ENCODE results near the gene NKIRAS1.
A peak's percentile ranks its signal among the peaks of the same experiment; 100 is the strongest.

NKIRAS1 gene

DNA sequence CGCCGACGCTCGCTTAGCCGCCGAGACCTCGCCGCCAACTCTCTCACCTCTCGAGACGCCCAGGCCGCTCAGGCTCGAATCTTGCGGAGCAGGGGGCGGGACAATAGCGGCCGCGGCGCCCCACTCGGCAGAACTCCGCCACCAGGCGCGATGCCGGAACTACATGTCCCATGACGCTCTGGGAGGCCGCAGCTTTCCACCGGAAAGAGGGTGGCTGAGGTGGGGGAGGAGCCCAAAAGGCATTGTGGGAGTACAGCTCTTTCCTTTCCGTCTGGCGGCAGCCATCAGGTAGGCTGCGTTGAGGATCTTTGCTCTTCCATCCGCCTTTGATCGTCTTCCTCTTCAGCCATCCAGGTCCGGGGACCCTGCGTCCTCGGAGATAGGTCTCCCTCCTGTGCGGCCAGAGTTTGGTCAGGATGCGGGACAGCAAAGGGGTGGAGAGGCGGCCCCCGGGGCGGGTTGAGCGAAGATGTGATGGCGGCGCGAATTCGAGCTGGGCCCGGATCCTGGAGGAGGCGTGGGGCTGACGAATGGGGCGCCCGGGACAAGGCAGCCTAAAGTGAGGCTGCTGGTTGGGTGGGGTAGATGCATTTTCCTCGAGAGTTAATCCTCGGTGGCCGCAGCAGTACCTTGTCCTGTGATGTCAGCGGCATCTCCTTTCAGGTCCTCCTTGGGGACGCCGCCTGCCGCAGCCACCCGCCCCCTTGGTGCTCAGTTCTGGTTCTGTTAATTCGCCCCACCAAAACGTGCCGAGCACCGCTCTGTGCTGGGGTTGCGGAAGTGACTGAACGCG is at the start of gene NKIRAS1, which contains the start of gene RPL15:
Gene NKIRAS1 (minus strand): TSS at position 105 of the 793 bp plus-strand sequence. CDS start 6,086 bp downstream, outside the sequence.
Gene RPL15 (plus strand): TSS at position 247 of the 793 bp plus-strand sequence. CDS start 728 bp downstream, outside the sequence.
- H3K27ac ChIP-seq, result peak within 1 kb of the TSS; percentile 80 to 97 (median 94)
- H3K4me3 ChIP-seq, result peak within 1 kb of the TSS; percentile 64 to 98 (median 90)

DNA sequence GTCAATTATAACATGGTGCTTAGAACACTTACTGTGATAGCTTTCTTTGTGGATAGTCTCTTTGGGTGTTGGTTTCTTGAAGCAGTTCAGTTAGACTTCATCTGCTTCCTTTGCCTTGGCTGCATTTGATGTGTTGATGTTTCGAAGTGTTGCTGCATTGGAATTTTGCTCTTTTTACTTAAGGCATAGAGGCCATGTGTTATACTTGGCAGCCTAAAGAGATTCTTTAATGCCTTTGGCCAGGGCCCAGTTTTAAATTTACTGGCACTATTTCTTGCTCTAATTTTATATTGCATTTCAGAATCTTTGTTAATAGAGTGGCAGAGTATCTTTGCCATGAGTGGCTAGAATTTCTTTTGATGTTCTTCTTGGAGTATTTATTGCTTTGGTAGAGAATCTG is 49.5 kb upstream of the NKIRAS1 start:
- no peak overlapping the region for H3K27ac ChIP-seq

DNA sequence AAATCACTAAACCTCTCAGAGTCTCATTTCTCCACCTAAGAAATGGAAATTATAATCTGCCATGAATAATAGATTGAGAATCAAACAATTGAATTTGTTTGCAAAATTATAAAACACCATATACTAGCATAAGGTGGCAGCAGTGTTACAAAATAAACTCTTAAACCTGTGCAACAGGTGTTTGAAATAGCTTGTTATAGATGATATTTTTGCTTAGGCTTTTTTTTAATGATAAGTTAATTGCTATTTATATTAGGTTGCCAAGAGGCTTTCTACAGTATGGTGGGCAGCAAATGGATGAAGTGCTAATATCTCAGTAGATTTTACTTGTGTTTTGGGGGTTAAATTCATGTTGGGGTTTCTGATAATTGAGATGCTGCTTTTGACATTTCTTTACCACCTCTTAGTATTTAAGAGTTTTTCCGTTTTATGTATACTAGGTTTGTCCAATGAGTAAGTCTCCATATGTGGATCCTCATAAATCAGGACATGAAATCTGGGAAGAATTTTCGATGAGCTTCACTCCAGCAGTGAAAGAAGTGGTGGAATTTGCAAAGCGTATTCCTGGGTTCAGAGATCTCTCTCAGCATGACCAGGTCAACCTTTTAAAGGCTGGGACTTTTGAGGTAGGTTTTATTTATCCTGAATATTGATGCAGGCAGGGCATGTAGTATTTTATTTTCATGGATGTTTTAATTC is 47.9 kb upstream of the NKIRAS1 start:
- Histone ChIP-seq H3K27ac (no peak overlapping the region), H3K4me3 (no peak overlapping the region)

More for the DNA sequence above, 49.5 kb upstream of the NKIRAS1 start:
- H3K4me3 ChIP-seq, result no peak overlapping the region

DNA sequence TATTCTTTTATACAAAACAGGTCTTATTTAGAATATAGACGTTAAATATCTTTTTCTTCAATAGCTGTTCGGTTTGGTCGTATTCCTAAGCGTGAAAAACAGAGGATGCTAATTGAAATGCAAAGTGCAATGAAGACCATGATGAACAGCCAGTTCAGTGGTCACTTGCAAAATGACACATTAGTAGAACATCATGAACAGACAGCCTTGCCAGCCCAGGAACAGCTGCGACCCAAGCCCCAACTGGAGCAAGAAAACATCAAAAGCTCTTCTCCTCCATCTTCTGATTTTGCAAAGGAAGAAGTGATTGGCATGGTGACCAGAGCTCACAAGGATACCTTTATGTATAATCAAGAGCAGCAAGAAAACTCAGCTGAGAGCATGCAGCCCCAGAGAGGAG is 45.1 kb upstream of the NKIRAS1 start:
- Histone ChIP-seq H3K4me3 (no peak overlapping the region), H3K27ac (no peak overlapping the region)

DNA sequence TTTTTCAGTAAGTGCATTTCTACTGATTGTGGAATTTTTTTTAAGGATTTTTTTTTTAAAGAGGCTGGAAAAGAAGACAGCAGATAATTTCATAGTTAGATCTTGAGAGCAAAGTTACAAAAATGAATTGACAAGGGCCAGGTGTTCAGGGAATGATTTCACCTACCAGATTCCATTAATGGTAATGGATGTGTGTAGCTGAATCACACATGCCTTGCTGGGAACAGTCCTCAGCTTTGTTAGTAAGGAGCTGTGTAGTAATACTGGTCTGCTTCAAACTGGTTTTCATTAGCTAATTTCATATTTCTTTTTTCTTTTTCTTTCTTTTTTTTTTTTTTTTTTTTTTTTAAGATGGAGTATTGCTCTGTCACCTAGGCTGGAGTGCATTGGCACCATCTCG is 44.3 kb upstream of the NKIRAS1 start:
- no peak overlapping the region for H3K27ac ChIP-seq
- no peak overlapping the region for H3K4me3 ChIP-seq

DNA sequence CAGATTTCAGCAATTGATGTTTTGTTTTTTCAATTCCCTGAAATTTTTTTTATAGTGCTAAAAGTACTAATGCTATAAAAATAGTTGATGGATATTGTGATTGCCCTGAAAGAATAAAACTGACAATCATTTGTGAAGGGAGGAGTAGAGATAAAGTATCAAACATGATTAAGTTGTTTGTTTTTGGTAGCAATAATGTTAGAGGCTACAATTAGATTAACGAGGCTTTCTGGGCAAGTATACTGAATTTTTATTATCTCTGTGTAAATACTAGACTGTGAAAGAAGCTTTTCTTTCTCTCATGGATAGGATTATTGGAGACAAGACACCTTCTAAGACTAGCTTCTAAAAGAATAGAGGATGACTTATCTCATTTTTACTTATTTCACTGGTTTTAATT is 43.9 kb upstream of the NKIRAS1 start:
- Histone ChIP-seq H3K27ac (no peak overlapping the region), H3K4me3 (no peak overlapping the region)

DNA sequence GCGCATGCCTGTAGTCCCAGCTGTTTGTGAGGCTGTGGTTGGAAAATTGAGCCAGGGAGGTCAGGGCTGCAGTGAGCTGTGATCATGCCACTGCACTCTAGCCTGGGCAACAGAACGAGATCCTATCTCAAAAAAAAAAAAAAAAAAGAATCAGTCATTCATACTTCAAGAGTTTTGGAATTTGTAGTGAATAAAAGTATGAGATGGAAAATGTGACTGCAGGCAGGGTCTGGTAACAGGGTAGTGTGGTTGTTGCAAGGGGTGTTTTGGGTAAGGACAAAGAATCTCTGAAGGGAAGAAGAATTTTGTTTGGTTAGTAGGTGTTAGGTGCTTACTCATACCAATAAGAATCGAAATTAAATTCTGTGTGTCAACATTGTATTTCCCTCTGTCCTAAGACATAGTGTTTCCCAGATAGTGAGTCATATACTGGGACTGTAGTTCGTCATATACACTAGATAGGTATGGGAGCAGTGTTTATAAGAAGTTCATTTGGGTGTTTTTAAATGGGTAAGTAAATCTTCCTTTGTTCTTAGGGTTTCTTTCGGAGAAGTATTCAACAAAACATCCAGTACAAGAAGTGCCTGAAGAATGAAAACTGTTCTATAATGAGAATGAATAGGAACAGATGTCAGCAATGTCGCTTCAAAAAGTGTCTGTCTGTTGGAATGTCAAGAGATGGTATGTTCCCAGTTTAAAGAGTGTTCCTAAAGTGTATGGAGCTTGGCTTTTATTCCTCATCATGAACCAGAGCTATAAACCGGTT is 42.5 kb upstream of the NKIRAS1 start:
- H3K27ac ChIP-seq, result no peak overlapping the region
- no peak overlapping the region for H3K4me3 ChIP-seq

DNA sequence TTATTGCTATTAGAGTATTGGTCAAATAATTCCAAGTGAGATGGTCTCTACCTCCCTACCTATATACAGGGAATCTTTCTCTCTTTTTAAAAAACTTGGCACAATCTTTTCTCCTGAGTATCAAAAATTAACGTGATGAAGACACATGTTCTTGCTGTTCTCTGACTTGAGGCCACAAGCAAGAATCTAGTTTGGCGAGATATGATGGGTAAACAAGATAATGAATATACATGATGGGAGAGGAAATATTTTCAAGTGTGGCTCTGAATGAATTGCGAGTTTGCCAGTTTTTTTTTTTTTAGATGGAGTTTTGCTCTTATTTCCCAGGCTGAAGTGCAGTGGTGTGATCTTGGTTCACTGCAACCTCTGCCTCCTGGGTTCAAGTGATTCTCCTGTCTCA is 39.9 kb upstream of the NKIRAS1 start:
- Histone ChIP-seq H3K27ac (no peak overlapping the region), H3K4me3 (no peak overlapping the region)

DNA sequence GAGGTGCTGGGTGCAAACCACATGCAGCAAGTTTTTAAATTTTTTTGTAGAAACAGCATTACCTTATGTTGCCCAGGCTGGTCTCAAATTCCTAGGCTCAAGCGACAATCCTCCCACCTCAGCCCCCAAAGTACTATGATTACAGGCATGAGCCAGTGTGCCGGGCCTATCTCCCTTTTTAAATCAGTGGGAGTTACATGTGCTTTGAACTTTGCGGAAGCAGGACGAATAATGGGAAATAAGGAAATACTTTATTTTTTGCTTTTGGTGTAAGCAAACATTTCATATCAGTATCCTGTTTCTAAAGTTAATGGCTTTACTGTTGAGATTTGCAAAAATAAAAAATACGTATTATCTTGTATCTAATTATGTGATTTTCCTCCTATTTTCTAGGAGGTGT is 37.4 kb upstream of the NKIRAS1 start:
- Histone ChIP-seq H3K27ac (no peak overlapping the region), H3K4me3 (no peak overlapping the region)

DNA sequence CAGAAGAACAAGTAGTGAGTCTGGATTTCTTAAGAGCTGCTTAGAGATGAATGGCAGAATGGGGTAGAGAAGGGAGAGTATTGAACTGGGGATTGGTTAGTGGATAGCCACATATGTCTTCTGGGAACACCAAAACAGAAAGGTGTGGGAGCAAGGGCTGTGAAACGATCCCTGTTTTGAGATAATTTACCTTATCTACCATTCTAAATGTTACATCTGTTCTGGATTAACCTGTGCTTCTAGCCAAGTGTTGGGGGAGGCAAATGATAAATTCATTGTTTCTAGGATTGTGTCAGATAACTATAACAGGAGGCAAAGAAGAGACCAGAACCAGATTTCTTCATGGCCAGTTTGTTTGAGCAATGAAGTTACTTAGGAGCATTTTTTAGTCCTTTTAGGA is 36.7 kb upstream of the NKIRAS1 start:
- H3K4me3 ChIP-seq, result no peak overlapping the region
- no peak overlapping the region for H3K27ac ChIP-seq

DNA sequence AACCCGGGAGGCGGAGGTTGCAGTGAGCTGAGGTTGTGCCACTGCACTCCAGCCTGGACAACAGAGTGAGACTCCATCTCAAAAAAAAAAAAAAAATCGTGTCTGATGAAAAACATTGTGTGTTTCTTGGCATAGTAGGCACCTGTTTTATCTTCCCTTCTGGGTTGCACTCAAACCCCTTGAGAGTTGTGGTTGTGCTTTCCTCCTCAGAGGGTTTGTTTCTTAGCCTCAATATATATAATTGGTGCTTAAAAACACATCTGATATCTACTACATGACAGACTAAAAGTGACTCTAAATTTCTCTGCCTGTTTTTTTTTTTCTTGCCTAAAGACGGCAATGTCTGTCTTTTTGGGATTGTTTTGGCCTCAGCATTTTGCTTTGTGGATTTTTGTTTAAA is 35.9 kb upstream of the NKIRAS1 start:
- Histone ChIP-seq H3K27ac (no peak overlapping the region), H3K4me3 (no peak overlapping the region)

DNA sequence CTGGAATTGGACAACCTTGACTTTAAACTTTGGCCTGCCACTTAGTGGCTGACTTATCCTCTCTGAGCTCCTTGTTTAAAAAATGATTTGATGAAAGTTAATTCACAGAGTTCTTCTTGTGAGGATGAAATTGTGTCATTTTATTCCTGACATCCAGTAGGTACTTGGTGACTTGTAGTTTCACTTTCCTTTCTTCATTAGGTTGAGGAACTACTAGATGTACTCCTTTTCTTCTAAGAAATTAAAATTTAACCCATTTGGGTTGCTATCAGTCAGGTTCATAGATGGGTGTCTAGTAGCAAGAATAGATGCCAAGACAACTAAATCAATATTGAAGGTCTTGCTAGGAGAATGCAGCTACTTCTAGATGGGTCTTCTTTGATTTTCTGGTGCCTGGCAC is 33.5 kb upstream of the NKIRAS1 start:
- peak overlapping the region in 1 of 21 experiments; percentile 1 for H3K27ac ChIP-seq

DNA sequence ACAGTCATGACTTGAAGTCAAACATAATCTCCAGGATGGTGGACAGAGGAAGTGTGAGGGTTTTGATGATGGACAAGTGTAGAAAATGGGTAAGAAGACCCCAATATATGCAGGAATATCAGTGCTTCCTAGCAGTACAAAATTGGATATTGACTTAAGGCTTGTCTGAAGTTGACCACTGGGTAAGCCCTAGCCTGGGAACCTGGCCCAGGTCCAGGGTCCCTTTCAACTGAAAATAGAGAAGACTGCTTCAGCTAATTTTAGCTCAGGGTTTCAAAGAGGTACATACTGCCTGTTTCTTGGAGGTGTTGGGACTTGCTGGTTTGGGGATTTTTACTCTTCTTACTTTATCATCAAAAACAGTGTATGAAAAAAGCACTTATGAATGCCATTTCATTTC is 33.0 kb upstream of the NKIRAS1 start:
- H3K27ac ChIP-seq, result peak overlapping the region in 3 of 21 experiments; percentile 1 to 17 (median 12)
- no peak overlapping the region for H3K4me3 ChIP-seq

More for the DNA sequence above, 33.5 kb upstream of the NKIRAS1 start:
- H3K4me3 ChIP-seq, result no peak overlapping the region

DNA sequence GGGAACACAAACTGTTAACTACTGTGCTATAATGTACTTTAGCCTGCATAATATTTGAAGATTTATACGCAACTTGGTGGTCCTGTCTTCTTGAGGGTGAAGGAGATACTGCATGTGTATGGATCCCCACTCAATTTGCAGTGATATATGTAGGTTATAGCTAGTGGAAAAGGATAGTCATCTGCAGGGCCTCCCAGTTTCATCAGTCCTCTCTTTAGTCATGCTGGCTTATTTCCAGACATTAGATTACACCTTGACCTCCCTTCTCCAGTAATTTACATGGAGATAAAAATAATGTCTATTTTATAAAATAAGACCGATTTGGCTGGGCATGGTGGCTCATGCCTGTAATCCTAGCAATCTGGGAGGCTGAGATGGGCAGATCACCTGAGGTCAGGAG is 32.0 kb upstream of the NKIRAS1 start:
- Histone ChIP-seq H3K4me3 (no peak overlapping the region), H3K27ac (no peak overlapping the region)

DNA sequence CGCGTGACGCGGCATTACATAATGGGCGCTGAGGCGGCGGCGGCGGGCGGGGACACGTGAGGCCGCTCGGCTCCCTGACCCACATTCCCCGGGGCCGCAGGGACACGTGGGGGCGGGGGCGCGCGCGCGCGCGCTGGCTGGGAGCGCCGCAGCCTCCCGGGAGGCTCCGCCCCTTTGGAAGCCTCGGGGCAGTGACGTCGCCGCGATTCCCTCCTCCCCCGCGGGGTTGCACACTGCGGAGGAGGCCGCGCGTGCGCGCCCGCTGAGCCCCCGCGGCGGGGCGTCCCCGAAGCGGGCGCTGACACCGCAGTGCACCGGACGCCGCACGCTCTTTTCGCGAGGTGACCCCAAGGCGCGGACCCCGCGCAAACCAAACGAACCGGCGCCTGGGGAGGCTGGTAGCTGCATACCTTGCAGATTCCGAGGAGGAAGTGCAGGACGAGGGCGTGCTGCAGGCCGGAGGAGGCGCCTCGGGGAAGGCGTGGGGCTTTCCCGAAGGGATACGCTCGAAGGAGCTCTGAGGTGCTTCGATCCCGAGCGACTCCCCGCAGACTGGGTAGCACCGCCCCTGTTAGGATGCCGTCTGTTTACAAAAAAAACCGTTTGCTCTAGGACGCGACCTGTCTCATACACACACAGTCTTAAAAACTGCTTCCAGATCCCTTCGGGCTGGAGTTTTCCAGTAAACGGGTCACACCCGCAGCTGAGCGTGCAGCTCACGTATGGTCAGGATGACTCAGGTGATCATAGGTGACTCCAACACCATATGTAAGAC is 29.3 kb upstream of the NKIRAS1 start:
- H3K27ac ChIP-seq, result peak overlapping the region in 20 of 21 experiments; percentile 45 to 100 (median 94)
- peak overlapping the region; percentile 61 to 100 (median 88) for H3K4me3 ChIP-seq

DNA sequence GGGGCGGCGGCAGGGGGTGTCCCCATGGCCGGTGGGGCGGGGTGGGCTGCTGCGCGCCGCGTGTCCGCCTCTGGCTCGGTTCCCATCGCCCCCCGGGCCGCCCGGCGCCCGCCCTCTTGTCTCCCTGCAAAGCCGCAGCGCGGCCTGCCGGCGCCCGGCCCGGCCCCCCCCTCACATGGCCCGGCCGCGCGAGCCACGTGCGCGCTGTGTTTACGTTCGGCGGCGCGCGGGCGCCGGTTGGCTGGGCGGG is 28.8 kb upstream of the NKIRAS1 start:
- peak overlapping the region; percentile 79 to 100 (median 95) for H3K27ac ChIP-seq
- H3K4me3 ChIP-seq, result peak overlapping the region; percentile 61 to 100 (median 88)

DNA sequence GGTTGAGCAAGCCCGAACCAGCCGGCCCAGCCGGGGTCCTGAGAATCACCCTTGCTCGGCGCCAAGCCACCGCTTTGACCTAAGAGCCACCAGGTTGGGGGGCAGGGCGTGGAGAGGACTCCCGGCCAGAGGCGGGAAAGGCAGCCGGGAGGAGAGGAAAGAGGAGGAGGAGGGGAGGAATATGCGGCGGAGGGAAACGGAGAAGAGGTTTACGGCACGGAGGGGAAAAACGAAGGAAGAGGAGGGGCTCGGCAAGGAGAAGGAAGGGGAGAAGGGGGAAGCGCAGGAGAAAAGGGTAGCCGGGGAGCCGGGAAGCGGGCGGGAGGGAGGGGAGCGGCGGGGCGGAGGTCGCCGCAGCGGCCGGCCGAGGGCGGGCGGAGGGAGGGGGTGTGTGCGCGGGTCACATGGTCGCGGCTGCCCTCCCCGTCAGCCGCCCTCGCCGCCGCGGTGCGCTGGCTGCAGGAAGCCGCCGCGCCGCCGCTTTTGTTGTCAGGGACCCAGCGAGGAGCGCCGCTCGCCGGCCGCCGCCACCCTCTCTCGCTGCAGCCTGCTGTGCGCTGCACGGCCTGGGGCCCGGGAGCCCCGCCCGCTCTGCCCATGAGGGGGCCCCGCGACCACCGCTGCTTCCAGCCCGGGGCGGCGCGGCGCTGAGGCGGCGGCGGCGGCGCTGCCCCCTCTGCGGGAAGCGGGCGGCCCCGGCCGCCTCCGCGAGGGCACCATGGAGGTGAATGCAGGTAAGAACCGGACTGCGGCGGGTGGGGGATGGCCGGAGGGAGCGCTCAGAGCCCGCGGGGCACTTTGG is 28.3 kb upstream of the NKIRAS1 start, which contains the start of gene NR1D2:
Gene NR1D2 (plus strand): TSS at position 426 of the 802 bp plus-strand sequence. CDS start 293 bp downstream, at position 719.
- peak within 1 kb of the TSS; percentile 79 to 100 (median 95) for H3K27ac ChIP-seq
- H3K4me3 ChIP-seq, result peak within 1 kb of the TSS; percentile 61 to 100 (median 88)

DNA sequence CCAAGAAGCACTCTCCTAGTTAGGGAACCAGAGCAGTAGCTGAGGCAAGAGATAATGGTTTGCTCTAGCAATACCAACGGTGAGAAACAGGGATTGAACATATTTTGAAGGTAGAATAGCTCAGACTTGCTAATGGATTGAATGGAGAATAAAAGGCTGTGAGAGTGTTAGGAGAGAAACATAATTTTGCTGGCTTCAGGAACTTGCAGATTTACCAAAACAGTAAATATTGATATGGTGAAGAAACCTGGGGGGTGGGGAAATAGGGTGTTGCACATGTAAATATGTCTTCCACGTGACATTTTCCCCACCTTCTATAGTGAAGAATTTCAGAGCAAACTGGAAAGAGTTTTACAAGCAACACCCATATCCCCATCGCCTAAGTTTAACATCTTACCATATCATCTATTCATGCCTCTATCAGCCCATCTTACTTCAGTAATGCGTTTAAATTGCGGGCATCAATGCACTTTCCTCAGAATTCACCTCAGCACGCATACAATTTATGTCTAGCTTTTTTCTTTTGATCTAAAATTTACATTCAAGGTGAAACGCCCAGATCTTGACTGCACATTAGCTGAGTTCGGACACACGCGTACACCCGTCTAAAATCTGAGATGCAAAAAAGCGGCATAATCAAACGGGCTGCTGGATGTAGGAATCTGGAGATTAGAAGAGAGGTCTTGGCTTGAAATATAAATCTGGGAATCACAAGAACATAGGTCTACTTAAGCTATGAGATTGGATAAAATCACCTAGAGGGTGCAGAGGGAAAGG is 27.4 kb upstream of the NKIRAS1 start:
- H3K27ac ChIP-seq, result peak overlapping the region in 17 of 21 experiments; percentile 57 to 100 (median 95)
- H3K4me3 ChIP-seq, result peak overlapping the region; percentile 61 to 100 (median 88)

All from skin epidermis (tissue), 12 donors.